ENCODE results near the gene PAPSS1. TPM values are rescaled to one million over a fixed set of nuclear protein-coding genes. Genes with fewer than 3 reads are reported as not detected.
A peak's percentile ranks its signal among the peaks of the same experiment; 100 is the strongest.

Gene PAPSS1
- 68.2 TPM for total RNA-seq
- long read RNA-seq, transcript PAPSS1-201 (12 exons, 2,731 nt): major isoform, 102 of 131 reads
- long read RNA-seq, partial matches to known transcripts: 13 of 131 reads
- long read RNA-seq, other reads (novel, unspliced or antisense): 16 of 131 reads

GRCh38 chr4:107719922-107720722 lies at the start of gene PAPSS1:
Gene PAPSS1 (minus strand): TSS chr4:107720234. CDS start chr4:107720179, 55 bp downstream.
- peak; percentile 98 to 99 for ATAC-seq

GRCh38 chr4:107760281-107760947 lies 40.4 kb upstream of the PAPSS1 start:
- ATAC-seq (no peak), DNase-seq (peak; percentile 48)
- intact Hi-C loops (cut with DNase I): no loop called here

More at GRCh38 chr4:107719922-107720722, at the start of gene PAPSS1:
- Histone ChIP-seq H3K36me3 (peaks cover 2% of the 10 kb centered on the region), H3K27ac (peak within 1 kb of the TSS; percentile 83), H3K4me1 (peaks cover 16% of the 10 kb centered on the region), H3K27me3 (ENCODE audit: low read depth) (no peaks in the 10 kb centered on the region), H3K4me3 (peak within 1 kb of the TSS; percentile 98), H3K9me3 (no peaks in the 10 kb centered on the region)
- TF ChIP-seq CTCF (IDR thresholded peaks at IDR 0.05): no peak
- DNase-seq: peak; percentile 99
- intact Hi-C loops (cut with DNase I): no loop called here

GRCh38 chr4:107757864-107758476 lies 37.9 kb upstream of the PAPSS1 start:
- H3K27ac ChIP-seq: no peak overlapping the region
- no peaks in the 10 kb centered on the region for H3K9me3 ChIP-seq
- H3K27me3 ChIP-seq (ENCODE audit: low read depth): no peaks in the 10 kb centered on the region
- H3K4me1 ChIP-seq: no peaks in the 10 kb centered on the region
- no peak overlapping the region for H3K4me3 ChIP-seq
- TF ChIP-seq CTCF (IDR thresholded peaks at IDR 0.05): peak; percentile 62
- DNase-seq: no peak
- H3K36me3 ChIP-seq: no peaks in the 10 kb centered on the region
- intact Hi-C loops (cut with DNase I): loop anchor here (5.0 kb wide), 1 partner anchor 154 kb away; no protein-coding TSS in a partner anchor
- peak; percentile 59 to 79 for ATAC-seq

More at GRCh38 chr4:107760281-107760947, 40.4 kb upstream of the PAPSS1 start:
- Histone ChIP-seq H3K27me3 (ENCODE audit: low read depth) (no peaks in the 10 kb centered on the region), H3K4me3 (no peak overlapping the region), H3K36me3 (no peaks in the 10 kb centered on the region), H3K9me3 (no peaks in the 10 kb centered on the region), H3K4me1 (no peaks in the 10 kb centered on the region), H3K27ac (no peak overlapping the region)
- peak; percentile 31 for TF ChIP-seq CTCF (IDR thresholded peaks at IDR 0.05)

GRCh38 chr4:107757283-107757682 lies 37.2 kb upstream of the PAPSS1 start:
- ATAC-seq: peak in 1 of 2 donors; percentile 52

More at GRCh38 chr4:107757283-107757682, 37.2 kb upstream of the PAPSS1 start:
- no peaks in the 10 kb centered on the region for H3K9me3 ChIP-seq
- H3K4me1 ChIP-seq: no peaks in the 10 kb centered on the region
- no peak overlapping the region for H3K4me3 ChIP-seq
- H3K36me3 ChIP-seq: no peaks in the 10 kb centered on the region
- no peaks in the 10 kb centered on the region for H3K27me3 ChIP-seq (ENCODE audit: low read depth)
- H3K27ac ChIP-seq: no peak overlapping the region
- no peak for DNase-seq
- TF ChIP-seq CTCF (IDR thresholded peaks at IDR 0.05): no peak
- intact Hi-C loops (cut with DNase I): loop anchor here (5.0 kb wide), 1 partner anchor 155 kb away; no protein-coding TSS in a partner anchor
